SH-SY5Y (cell line): Measurements from ENCODE around the gene IFNA6.

ENCODE experiments used
- GATA2 ChIP-seq: IDR thresholded peaks from 2 replicates; pipeline ENCODE4 v1.6.1; 2011; ENCODE audit warnings: mild to moderate bottlenecking, low read depth, low read length
- GATA3 ChIP-seq: IDR thresholded peaks from 2 replicates; pipeline ENCODE4 v1.6.1; 2011; ENCODE audit warnings: low read depth, mild to moderate bottlenecking, low read length, moderate library complexity

IFNA6 gene

GRCh38 chr9:21340735-21341134, 10.0 kb downstream of the IFNA6 start:
- TF ChIP-seq GATA2 (no peak), GATA3 (no peak)

- no peak for TF ChIP-seq GATA3
- TF ChIP-seq GATA2: no peak
Observed at GRCh38 chr9:21336457-21336856, 14.2 kb downstream of the IFNA6 start.

- TF ChIP-seq GATA3: no peak
- no peak; the same call in 1 of the 2 replicates for TF ChIP-seq GATA2
Observed at GRCh38 chr9:21334701-21335632, 15.7 kb downstream of the IFNA6 start, which contains the start of gene KLHL9. TSS of gene KLHL9 (minus strand) at chr9:21335404. CDS start at chr9:21334859, 545 bp downstream.

- no peak for TF ChIP-seq GATA3
- TF ChIP-seq GATA2: no peak
Observed at GRCh38 chr9:21333226-21333625, 17.5 kb downstream of the IFNA6 start.

GRCh38 chr9:21331676-21332402, 18.8 kb downstream of the IFNA6 start:
- TF ChIP-seq GATA3: no peak
- TF ChIP-seq GATA2: no peak

GRCh38 chr9:21326526-21327139, 24.1 kb downstream of the IFNA6 start:
- TF ChIP-seq GATA2 (no peak), GATA3 (no peak)

- TF ChIP-seq GATA2: no peak
- TF ChIP-seq GATA3: no peak
Observed at GRCh38 chr9:21324047-21324446, 26.6 kb downstream of the IFNA6 start.

GRCh38 chr9:21322911-21323461, 27.7 kb downstream of the IFNA6 start:
- TF ChIP-seq GATA3 (no peak), GATA2 (no peak)

- TF ChIP-seq GATA3: no peak
- no peak for TF ChIP-seq GATA2
Observed at GRCh38 chr9:21320465-21320864, 30.2 kb downstream of the IFNA6 start.

- TF ChIP-seq GATA3 (no peak), GATA2 (no peak)
Observed at GRCh38 chr9:21317956-21318923, 32.4 kb downstream of the IFNA6 start.

- TF ChIP-seq GATA3: no peak
- no peak for TF ChIP-seq GATA2
Observed at GRCh38 chr9:21316860-21317259, 33.8 kb downstream of the IFNA6 start.

GRCh38 chr9:21316032-21316842, 34.5 kb downstream of the IFNA6 start:
- no peak for TF ChIP-seq GATA2
- TF ChIP-seq GATA3: no peak

GRCh38 chr9:21314152-21314551, 36.5 kb downstream of the IFNA6 start:
- TF ChIP-seq GATA2 (no peak), GATA3 (no peak)
